ENCODE measurements around the gene OR2AE1.

GRCh38 chr7:99840136-99840869 lies 36.5 kb downstream of the OR2AE1 start:
- TF ChIP-seq CTCF (IDR thresholded peaks at IDR 0.05): no peak
- TF ChIP-seq EP300 (IDR thresholded peaks at IDR 0.05; ENCODE audit: low read depth): no peak
- TF ChIP-seq POLR2A (IDR thresholded peaks at IDR 0.05): no peak
